Progenitor cell of endocrine pancreas (in vitro differentiated cells): Measurements from ENCODE around the gene KAT8. TPM values are rescaled to one million over a fixed set of nuclear protein-coding genes. Genes with fewer than 3 reads are reported as not detected.

Experiments used
- DNase-seq: peaks from one replicate; pipeline ENCODE4 v3.0.0; 2021; ENCODE audit warnings: low spot score; ENCODE audit not compliant: unreplicated experiment
- H3K27ac Mint-ChIP-seq: 2 replicates; pipeline ENCODE4 v1.8.0; 2021; ENCODE audit warnings: mild to moderate bottlenecking, moderate library complexity, mixed read lengths
- H3K27me3 Mint-ChIP-seq: 2 replicates; pipeline ENCODE4 v1.8.0; 2021; ENCODE audit warnings: mixed read lengths
- H3K36me3 Mint-ChIP-seq: 2 replicates; pipeline ENCODE4 v1.8.0; 2022; ENCODE audit warnings: mixed read lengths; ENCODE audit not compliant: insufficient read depth
- H3K4me1 Mint-ChIP-seq: 2 replicates; pipeline ENCODE4 v1.8.0; 2021; ENCODE audit warnings: low read depth, mixed read lengths
- H3K4me3 Mint-ChIP-seq: 2 replicates; pipeline ENCODE4 v1.8.0; 2021; ENCODE audit warnings: low read depth, mild to moderate bottlenecking, moderate library complexity, mixed read lengths
- H3K9me3 Mint-ChIP-seq: 2 replicates; pipeline ENCODE4 v1.8.0; 2021; ENCODE audit warnings: low read depth, mixed read lengths
- total RNA-seq: library from RNA; stranded (reverse); gene quantifications from 2 replicates; pipeline ENCODE4 v1.2.1, GENCODE V29; 2021
- TF ChIP-seq, protein P1 (sequence below): fragments of 200-600 bp; sonication (generic); IDR thresholded peaks from one replicate; pipeline ENCODE4 v1.5.0; 2021; ENCODE audit warnings: antibody characterized with exemption, mild to moderate bottlenecking; ENCODE audit not compliant: unreplicated experiment

KAT8 gene
- total RNA-seq, 1 donor from 2014 or later = 72.4 TPM

DNA sequence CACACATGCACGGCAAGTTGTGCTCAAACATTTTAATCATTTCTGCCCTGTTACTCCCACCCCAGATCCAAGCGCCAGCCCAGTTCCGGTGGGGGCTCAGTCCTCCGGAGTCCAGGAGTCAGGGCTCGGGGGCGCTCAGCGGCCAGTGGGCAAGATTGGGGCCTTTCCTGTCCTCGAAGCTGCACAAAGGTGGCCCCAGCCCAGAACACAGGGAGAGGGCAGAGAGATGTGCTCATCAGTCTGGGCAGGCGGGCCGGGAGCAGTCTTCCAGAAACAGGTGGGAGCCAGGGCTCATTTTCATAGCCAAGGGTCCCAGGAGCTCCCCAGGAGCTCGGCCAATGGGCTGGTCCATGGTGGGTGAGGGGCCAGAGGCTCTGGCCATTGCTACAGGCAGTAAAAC is 14.0 kb downstream of the KAT8 start:
- H3K9me3 Mint-ChIP-seq = no peaks in the 10 kb centered on the region
- TF ChIP-seq, protein P1, sequence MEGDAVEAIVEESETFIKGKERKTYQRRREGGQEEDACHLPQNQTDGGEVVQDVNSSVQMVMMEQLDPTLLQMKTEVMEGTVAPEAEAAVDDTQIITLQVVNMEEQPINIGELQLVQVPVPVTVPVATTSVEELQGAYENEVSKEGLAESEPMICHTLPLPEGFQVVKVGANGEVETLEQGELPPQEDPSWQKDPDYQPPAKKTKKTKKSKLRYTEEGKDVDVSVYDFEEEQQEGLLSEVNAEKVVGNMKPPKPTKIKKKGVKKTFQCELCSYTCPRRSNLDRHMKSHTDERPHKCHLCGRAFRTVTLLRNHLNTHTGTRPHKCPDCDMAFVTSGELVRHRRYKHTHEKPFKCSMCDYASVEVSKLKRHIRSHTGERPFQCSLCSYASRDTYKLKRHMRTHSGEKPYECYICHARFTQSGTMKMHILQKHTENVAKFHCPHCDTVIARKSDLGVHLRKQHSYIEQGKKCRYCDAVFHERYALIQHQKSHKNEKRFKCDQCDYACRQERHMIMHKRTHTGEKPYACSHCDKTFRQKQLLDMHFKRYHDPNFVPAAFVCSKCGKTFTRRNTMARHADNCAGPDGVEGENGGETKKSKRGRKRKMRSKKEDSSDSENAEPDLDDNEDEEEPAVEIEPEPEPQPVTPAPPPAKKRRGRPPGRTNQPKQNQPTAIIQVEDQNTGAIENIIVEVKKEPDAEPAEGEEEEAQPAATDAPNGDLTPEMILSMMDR = no peak
- peaks cover 15% of the 10 kb centered on the region for H3K36me3 Mint-ChIP-seq
- no peaks in the 10 kb centered on the region for H3K27me3 Mint-ChIP-seq
- peaks cover 40% of the 10 kb centered on the region for H3K4me1 Mint-ChIP-seq
- peak overlapping the region; percentile 44 for H3K4me3 Mint-ChIP-seq
- peak overlapping the region; percentile 98 for H3K27ac Mint-ChIP-seq
- DNase-seq = no peak

GRCh38 chr16:31131841-31132271 is 14.4 kb downstream of the KAT8 start:
- no peak overlapping the region for H3K4me3 Mint-ChIP-seq
- TF ChIP-seq, protein P1 = no peak
- no peaks in the 10 kb centered on the region for H3K9me3 Mint-ChIP-seq
- peaks cover 40% of the 10 kb centered on the region for H3K4me1 Mint-ChIP-seq
- H3K36me3 Mint-ChIP-seq = peaks cover 15% of the 10 kb centered on the region
- H3K27me3 Mint-ChIP-seq = no peaks in the 10 kb centered on the region
- no peak for DNase-seq
- H3K27ac Mint-ChIP-seq = peak overlapping the region; percentile 98

DNA sequence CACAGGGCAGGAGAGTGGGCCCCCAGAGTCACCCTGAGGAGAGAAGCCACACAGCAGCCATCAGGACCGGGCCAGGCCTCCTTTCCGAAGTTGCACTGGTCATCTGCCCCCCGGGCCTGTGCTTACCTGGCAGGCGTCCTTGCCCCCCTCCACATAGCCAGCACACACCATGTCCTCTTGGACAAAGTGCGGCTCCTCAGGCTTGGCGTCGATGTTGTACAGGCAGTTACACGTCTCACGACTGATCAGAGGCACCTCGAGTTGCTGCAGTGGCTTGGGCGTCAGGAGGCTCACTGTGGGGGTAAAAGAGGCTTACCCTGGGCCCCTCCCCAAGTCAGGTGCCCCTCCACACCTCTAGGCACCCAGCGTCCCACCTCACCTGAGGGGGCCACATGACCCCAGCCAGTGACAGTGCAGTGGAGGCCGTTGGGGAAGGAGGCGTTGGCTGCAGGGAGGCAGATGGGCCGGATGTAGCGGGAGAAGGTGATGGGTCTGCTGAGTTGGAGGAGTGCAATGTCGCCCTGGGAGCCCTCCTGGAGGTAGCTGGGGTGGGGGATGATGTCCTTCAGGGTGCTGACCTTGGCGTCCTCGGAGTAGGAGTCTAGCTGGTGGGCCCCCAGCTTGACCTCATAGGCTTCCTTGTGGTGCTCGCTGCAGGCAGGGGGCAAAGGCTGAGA is 15.0 kb downstream of the KAT8 start:
- Mint-ChIP-seq H3K27ac (peak overlapping the region; percentile 10), H3K36me3 (peaks cover 15% of the 10 kb centered on the region), H3K4me1 (peaks cover 40% of the 10 kb centered on the region), H3K27me3 (no peaks in the 10 kb centered on the region), H3K4me3 (no peak overlapping the region), H3K9me3 (no peaks in the 10 kb centered on the region)
- no peak for DNase-seq
- TF ChIP-seq, protein P1 = no peak

GRCh38 chr16:31133046-31133501 is 15.6 kb downstream of the KAT8 start:
- peaks cover 40% of the 10 kb centered on the region for H3K4me1 Mint-ChIP-seq

GRCh38 chr16:31134091-31134571 is 16.7 kb downstream of the KAT8 start:
- Mint-ChIP-seq H3K36me3 (peaks cover 14% of the 10 kb centered on the region), H3K9me3 (no peaks in the 10 kb centered on the region), H3K4me3 (peak overlapping the region; percentile 91), H3K27me3 (no peaks in the 10 kb centered on the region), H3K4me1 (peaks cover 49% of the 10 kb centered on the region), H3K27ac (peak overlapping the region; percentile 98)
- no peak for DNase-seq
- TF ChIP-seq, protein P1 = no peak

More at GRCh38 chr16:31133046-31133501, 15.6 kb downstream of the KAT8 start:
- TF ChIP-seq, protein P1 = no peak
- no peak for DNase-seq
- H3K27ac Mint-ChIP-seq = peak overlapping the region; percentile 93
- H3K9me3 Mint-ChIP-seq = no peaks in the 10 kb centered on the region
- H3K27me3 Mint-ChIP-seq = no peaks in the 10 kb centered on the region
- peak overlapping the region; percentile 91 for H3K4me3 Mint-ChIP-seq
- peaks cover 14% of the 10 kb centered on the region for H3K36me3 Mint-ChIP-seq
